HG03442 (cell line): ENCODE measurements around the gene LENG9.

Source experiments
- ATAC-seq: cut with Tn5 transposase; IDR thresholded peaks from one replicate; pipeline ENCODE4 v1.9.1; 2021; ENCODE audit warnings: mild to moderate bottlenecking, moderate library complexity; ENCODE audit not compliant: unreplicated experiment

The LENG9 gene

GRCh38 chr19:54439174-54439851 lies 24.3 kb downstream of the LENG9 start:
- no peak for ATAC-seq

DNA sequence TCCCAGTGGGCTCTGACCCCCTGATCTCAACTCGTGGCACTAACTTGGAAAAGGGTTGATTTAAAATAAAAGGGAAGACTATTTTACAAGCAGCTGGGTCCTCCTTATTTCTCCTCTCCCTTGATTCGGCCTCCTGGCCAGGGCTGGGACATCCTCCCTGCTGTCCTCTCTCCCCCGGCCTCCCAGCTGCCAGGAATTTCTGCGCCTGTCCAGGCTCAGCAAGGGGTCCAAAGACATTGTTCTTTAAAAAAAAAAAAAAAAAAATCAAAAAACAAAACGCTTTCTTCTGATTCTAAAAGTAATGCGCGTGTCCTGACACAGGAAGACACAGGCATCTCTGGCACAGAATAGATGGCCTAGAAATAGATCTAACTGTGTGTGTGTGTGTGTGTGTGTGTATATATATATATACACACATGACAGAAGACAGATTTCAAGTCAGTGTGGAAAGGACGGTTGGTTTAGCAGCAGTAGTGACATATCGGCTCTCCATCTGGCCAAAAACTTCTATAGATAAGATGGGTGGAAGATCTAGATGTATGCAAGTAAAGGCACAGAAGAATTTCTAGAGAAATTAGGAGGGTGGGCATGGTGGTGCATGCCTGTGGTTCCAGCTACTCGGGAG lies 26.8 kb downstream of the LENG9 start:
- no peak for ATAC-seq

- ATAC-seq: no peak
Observed at GRCh38 chr19:54436031-54436523, 27.5 kb downstream of the LENG9 start.

GRCh38 chr19:54435551-54436016 lies 28.0 kb downstream of the LENG9 start:
- ATAC-seq: no peak

GRCh38 chr19:54434873-54435214 lies 28.7 kb downstream of the LENG9 start:
- ATAC-seq: no peak

- ATAC-seq: no peak
Observed at GRCh38 chr19:54434112-54434872, 29.3 kb downstream of the LENG9 start.

GRCh38 chr19:54433697-54434096 lies 29.9 kb downstream of the LENG9 start:
- ATAC-seq: no peak

DNA sequence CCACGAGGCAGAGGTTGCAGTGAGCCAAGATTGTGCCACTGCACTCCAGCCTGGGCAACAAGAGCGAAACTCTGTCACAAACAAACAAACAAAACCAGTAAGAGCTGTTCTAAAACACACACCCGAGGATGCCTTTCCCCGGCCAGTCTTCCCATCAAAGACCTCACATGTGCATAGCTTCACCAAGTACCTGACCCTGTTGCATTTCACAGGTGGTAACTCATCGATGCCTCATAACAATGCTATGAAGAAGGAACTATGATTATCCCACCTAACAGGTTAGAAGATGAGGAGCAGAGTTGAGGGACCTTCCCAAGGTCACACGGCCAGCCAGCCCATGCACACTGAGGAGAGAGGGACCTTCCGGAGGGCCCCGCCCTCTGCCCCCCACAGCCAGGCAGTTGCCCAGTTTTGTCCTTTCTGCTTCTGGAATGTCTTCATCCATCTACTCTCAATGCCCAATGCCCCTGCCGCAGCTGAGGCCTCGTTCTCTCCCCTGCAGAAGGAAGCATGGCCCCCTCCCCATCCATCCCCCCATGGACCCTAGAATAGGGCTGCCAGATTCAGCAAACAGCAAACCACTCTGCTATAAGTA lies 31.3 kb downstream of the LENG9 start:
- ATAC-seq: no peak

- ATAC-seq: no peak
Observed at GRCh38 chr19:54431255-54431838, 32.2 kb downstream of the LENG9 start.

DNA sequence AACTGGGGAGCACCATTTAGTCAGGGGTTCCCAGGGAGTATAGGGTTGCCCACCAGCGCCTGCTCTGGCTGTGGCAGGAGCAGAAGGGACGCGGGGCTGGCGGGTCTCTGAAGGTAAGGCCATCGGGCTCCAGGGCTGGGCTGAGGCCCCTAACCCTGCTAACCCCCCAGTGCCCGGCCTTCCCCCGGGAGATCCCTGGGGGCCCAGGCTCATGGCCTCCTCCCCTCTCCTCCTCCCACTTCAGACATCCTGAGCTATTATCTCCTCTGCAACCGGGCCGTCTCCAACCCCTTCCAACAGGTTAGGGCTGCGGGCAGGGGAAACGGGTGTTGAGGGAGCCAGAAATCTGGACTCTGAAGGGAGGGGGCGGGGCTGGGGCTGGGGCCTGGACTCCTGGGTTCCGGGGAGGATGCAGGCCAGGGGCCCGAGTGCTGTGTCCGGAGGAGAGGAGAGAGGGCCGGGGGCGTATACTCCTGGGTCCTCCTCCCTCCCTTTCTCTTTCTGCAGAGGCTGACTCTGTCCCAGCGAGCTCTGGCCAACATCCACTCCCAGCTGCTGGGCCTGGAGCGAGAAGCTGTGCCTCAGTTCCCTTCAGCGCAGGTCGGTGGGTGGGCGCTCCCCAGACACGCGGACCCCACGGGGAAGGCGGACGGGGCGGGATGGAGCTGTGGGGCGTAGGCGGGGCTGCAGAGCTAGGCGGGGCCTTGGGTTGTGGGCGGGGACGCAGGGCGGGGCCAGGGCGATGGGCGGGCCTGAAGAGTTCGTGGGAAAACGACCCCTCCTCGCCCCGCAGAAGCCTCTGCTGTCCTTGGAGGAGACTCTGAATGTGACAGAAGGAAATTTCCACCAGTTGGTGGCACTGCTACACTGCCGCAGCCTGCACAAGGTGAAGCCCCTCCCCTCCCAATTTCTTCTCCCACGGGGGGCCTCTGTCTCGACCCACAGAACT lies 33.0 kb downstream of the LENG9 start:
- ATAC-seq: no peak

DNA sequence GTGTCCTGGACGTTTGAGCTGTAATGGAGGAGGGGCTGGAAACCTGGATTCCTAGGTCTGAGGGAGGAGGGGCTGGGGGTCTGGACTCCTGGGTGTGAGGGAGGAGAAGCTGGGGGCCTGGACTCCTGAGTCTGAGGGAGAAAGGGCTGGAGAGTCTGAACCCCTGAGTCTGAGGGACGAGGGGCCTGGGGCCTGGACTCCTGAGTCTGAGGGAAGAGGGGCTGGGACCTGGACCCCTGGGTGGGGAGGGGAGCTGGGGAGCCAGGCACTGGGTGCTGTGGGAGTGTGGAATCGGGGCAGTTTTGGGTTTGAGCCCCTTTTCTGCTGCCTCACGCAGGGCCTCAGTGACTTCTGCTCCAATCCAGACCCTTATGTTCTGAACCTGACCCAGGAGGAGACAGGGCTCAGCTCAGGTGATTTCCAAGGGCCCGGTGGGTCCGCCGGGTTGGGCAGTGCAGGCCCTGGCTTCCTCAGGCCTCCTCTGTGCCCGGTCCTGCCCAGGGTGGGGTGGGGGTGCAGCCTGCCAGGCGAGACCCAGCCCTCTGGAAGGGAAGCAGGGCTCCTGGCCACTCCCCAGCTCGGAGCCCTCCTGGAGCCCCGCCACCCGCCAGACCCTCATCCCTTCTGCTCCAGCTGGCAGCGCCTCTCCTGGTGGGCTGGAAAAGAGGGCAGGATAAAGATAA lies 33.9 kb downstream of the LENG9 start:
- no peak for ATAC-seq

DNA sequence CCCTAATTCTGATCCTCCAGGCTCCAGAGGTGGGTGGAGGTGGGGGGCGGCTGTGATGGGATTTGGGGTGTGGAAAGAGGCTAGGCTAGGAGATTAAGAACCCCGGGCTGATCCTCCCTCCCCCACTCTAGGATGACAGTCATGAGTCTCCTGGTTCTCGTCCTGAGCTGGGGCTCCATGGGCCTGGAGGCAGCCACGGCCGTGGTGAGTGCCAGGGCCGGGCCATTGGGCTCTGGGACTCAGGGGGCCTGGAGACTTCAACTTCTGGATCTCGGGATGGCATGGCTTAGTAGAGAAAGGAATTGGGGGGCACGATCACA lies 34.4 kb downstream of the LENG9 start:
- ATAC-seq: no peak

DNA sequence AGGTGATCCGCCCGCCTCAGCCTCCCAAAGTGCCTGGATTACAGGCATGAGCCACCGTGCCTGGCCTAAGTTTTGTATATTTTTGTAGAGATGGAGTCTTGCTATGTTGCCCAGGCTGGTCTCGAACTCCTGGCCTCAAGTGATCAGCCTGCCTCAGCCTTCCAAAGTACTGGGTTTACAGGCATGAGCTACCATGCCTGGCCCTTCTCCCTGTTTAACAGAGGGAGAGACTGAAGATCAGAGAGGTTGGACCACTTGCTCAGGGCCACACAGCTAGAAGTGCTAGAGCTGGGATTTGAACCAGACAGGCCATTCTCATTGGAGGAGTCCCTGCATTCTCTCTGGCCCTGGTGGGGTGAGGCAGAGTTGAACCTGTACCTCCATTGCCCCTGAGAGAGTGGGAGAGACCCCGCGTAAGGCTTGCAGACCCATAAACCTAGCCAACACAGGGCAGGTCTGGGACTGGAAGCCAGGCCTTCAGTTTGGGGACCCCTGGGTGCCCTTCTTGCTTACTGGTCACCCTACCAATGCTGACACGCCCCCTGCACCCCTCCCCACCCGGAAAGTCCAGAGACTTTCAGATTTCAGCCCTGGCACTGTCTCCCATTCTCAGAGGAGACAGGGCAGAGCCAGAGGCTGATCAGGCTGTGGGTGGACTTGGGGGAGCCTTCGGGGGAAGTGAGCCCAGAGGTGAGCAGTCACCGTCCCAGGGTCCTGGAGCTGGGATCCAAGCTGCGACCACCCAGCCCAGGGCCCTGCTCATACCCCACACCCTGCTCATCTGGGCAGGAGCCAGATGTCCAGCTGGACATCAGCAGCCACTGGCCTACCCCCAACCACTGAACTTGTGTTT lies 35.0 kb downstream of the LENG9 start:
- no peak for ATAC-seq

DNA sequence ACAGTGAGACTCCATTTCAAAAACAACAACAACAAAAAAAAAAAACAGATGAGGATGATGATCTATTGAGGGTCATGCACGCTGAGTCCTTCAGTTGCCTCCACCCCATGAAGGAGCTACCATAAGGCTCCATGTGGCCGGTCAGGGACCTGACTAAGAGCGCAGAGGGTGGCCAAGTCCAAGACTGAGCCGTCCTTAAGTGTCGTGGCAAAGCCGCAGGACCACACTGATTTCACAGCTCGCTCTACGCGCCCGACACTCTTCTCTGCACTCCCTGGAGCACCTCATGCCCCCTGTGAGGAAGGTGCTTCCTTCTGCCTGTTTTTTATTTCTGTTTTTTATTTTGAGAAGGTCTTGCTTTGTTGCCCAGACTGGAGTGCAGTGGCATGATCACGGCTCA lies 36.0 kb downstream of the LENG9 start:
- no peak for ATAC-seq

DNA sequence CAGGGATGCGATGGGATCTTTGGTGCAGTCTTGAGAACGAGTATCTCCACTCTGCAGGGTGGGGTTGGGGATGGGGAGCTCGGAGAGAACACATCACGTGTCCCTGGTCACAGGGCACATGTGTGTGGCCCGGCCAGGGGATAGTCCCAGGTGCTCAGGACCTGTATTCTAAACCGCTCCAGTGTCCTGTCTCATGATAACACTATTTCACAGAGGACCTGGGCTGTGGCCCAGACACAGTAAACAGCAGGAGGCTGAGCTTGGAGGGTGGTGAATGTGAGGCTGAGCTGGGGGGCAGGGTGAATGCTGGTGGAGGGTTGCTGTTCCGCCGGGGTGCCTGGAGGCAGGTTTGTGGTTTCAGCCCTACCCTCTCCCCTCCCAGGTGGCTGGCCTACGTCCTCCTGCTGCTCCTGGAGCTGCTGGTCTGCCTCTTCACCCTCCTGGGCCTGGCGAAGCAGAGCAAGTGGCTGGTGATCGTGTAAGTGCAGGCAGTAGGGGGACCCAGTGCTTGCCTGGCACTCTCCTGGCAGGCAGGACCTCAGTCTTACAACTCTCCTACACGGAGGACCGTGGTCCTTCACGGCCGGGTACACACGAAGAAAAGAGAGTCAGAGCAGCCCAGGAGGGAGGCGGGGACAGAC lies 37.2 kb downstream of the LENG9 start:
- ATAC-seq: no peak

- ATAC-seq: no peak
Observed at GRCh38 chr19:54425382-54425723, 38.2 kb downstream of the LENG9 start.

DNA sequence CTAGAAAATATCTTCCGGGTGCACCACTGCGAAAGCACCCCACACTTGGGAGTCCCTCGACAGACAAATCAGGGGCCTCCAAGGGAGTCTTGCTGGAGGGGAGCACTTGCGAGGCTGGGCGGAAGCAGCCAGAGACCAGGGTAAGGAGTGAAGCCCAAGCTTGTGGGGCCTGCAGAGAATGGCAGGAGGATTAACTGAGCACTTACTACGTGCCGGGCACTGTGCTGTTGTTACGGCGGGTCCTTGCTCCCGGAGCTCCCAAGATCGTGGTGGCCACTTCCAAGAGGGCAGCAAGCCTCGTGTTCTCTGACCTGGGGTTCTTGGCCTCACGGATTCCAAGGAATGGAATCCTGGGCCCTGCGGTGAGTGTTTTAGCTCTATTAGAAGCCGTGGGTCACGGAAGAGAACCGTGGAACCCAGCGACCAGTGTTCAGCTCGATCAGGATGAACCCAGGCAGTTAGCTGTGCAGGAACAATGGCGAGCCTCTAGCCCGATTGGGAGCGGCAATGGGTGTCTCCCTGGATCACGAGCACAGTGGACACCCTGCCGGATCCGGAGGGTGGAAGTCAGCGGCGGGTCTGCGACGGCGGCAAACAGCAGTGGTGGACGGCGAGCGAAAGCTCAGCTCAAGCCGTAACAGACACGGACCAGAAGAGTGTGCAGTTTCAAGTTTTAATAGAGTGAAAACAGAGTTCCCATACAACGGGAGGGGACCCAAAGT lies 38.8 kb downstream of the LENG9 start:
- no peak for ATAC-seq

DNA sequence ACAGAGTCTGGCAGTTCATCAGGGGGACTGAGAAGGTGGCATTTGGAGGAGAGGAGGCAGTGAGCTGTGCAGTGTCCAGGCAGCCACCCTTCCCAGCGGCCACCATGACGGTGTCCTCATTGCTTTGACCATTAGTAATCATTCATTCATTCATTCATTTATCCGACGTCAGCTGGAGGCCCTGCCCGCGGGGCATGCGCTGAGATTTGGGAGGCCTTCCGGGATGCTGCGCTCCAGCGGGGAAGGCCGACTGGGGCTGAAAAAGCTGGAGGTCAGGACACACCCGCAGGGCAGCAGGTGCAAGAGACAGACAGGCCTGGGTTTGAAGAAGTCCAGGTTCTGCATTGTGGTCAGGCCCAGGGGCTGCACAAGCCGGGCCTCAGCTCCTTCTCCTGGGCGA lies 39.4 kb downstream of the LENG9 start:
- no peak for ATAC-seq
